ENCODE data around the gene SCGN.

Gene SCGN, protein sequence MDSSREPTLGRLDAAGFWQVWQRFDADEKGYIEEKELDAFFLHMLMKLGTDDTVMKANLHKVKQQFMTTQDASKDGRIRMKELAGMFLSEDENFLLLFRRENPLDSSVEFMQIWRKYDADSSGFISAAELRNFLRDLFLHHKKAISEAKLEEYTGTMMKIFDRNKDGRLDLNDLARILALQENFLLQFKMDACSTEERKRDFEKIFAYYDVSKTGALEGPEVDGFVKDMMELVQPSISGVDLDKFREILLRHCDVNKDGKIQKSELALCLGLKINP

DNA sequence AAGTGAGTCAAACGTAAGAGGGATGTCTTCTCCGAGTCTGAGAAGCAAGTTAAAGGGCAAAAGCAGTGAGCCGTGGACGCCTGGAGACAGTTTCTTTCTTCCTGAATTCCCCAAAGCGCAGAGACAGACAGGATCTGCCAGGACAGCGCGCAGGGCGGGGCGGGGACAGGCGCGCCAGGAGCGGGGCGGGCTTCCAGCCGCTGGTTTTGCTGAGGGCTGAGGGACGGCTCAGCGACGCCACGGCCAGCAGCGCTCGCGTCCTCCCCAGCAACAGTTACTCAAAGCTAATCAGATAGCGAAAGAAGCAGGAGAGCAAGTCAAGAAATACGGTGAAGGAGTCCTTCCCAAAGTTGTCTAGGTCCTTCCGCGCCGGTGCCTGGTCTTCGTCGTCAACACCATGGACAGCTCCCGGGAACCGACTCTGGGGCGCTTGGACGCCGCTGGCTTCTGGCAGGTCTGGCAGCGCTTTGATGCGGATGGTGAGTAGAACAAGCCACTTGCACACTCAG, at the start of gene SCGN:
Gene SCGN, plus strand, starts transcription at position 209 of the 509 bp plus-strand sequence. Its CDS starts 189 bp downstream, at position 398.
- DNase-seq (ENCODE audit: low read depth): no peak

GRCh38 chr6:25602674-25602982, 49.4 kb upstream of the SCGN start:
- DNase-seq (ENCODE audit: low read depth): no peak

GRCh38 chr6:25603251-25603650, 48.8 kb upstream of the SCGN start:
- DNase-seq (ENCODE audit: low read depth): no peak

GRCh38 chr6:25606151-25606550, 45.9 kb upstream of the SCGN start:
- no peak for DNase-seq (ENCODE audit: low read depth)

GRCh38 chr6:25608558-25609174, 43.3 kb upstream of the SCGN start:
- DNase-seq (ENCODE audit: low read depth): no peak

GRCh38 chr6:25612666-25613065, 39.3 kb upstream of the SCGN start:
- DNase-seq (ENCODE audit: low read depth): no peak

DNA sequence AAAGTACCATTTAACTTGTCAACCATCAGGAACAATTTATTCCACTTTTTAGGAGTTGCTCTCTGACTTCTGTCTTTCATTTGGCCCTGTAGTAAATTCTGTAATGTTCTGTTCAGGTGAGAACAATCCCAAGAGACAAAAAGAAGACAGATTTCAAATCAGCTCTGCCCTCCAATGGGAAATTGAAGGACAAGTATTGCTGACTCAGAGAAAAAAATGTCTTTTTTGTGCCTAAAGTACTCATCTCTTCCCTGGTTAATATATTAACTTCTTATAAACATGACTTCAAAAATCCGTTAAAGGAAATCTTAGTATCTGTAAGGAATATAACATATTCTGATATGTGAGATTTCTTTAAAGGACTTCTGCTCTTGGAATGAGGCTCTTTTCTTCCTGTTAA, 38.6 kb upstream of the SCGN start:
- DNase-seq (ENCODE audit: low read depth): no peak

- DNase-seq (ENCODE audit: low read depth): no peak
Observed at GRCh38 chr6:25614052-25614451, 38.0 kb upstream of the SCGN start.

- no peak for DNase-seq (ENCODE audit: low read depth)
Observed at GRCh38 chr6:25615471-25615870, 36.5 kb upstream of the SCGN start.

DNA sequence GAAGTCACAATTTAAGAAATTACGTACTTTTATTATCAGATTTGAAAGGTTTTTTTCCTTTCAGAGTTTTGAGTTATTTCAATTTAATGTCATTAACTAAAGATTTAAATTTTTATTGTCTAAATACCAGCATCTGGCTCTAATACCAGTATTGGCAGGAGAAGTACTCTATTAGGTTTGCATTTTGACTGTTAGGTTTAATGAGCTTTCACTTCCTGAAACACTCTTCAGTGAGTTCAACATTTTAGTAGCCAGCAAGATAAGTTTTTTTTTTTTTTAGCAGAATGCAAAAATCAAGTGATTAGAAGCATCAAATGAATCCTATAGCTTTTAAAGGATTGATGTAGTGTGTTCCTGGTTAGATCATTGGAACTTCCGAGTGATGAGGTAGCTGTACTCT, 34.0 kb upstream of the SCGN start:
- DNase-seq (ENCODE audit: low read depth): no peak

- no peak for DNase-seq (ENCODE audit: low read depth)
Observed at GRCh38 chr6:25619217-25619616, 32.8 kb upstream of the SCGN start.

DNA sequence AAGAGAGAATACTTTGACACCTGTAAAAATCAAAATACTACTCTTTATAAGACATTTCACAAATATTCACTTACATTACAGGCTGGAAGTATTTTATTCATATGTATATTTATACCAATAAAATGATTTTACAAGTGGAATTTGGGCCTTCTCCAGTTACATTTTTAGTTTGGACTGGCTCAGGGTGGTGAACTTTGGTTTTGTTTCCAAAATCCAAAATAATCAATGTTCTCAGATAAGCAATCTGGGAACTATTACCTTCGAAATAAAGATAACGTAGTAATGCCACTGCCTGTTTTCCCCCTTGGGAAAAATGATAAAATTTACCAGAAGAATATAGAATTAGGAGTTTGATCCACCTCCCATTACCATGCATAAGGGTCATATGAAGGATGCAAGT, 31.6 kb upstream of the SCGN start:
- no peak for DNase-seq (ENCODE audit: low read depth)

GRCh38 chr6:25623065-25623464, 28.9 kb upstream of the SCGN start:
- no peak for DNase-seq (ENCODE audit: low read depth)

GRCh38 chr6:25623879-25624278, 28.1 kb upstream of the SCGN start:
- DNase-seq (ENCODE audit: low read depth): no peak

- no peak for DNase-seq (ENCODE audit: low read depth)
Observed at GRCh38 chr6:25627001-25627400, 25.0 kb upstream of the SCGN start.

DNA sequence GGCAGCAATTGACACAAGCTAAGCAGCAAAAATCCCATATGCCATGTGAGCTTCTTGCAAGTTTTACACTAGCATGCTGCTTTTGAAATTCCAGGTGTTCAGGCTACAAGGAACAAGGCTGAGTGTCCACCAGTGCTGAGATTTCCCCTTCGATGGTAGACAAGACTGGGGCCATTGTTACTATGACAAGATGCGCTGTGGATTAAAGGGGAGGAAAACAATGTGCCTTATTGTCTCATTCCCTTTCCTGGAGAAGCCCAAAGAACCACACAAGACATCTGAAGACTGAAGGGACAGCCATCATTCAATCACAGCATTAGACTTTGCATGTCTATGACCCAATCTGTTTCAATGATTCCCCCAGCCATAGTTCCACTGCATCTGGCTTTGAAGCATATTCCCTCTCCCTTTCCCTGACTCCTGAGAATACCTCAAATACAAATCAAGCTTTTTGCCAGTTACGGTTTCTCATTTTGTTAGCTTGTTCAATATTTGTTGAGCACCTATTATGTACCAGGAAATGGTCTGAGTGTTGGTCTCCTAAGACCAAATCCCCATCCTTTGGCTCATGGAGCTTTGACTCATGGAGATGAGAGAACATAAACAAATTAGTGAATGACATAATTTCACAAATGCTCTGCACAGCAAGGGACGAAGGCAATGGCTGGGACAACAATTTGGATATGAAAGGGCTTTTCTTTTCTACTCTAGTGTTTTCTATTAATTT, 23.4 kb upstream of the SCGN start:
- DNase-seq (ENCODE audit: low read depth): no peak

DNA sequence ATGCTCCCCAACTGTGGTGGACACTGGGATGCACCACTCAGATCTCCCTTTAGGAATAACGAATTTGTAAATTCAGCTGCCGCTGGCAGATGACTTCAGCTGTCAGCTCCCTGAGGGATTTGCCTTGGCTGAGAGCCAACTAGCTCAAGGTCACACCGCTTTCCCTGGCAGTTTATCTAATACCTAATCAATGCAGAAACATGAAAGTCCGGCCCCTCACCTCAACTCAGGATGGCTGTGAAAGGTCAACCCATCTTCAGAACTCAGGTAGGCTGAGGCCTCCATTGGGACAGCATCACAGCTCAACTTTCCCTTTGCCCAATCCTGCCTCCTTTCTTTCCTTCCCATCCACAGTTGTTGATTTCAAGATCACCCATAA, 22.8 kb upstream of the SCGN start:
- no peak for DNase-seq (ENCODE audit: low read depth)

- no peak for DNase-seq (ENCODE audit: low read depth)
Observed at GRCh38 chr6:25630508-25631278, 21.3 kb upstream of the SCGN start.

DNA sequence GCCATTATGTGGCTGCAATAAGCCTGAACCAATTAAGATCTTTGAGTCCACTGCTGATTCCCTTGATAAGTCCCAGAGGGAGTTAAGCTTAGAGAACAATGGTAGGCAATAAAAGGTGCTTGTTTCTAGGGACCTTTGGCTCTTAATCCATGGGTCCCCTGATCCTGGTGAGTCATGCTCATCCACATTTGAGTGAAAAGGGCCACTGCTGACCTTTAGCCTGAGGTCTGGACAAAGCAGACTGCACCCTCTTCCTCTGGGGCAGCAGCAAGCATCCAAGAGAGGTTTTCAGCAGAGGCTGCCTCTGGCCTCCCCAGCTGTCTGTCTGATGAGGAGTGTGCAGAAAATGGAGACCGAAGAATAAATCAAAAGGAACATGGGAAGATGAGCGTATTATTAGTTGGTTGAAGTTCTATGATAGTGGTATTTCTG, 16.1 kb upstream of the SCGN start:
- DNase-seq (ENCODE audit: low read depth): no peak

GRCh38 chr6:25637211-25637610, 14.8 kb upstream of the SCGN start:
- no peak for DNase-seq (ENCODE audit: low read depth)

GRCh38 chr6:25637960-25638434, 14.0 kb upstream of the SCGN start:
- DNase-seq (ENCODE audit: low read depth): no peak

DNA sequence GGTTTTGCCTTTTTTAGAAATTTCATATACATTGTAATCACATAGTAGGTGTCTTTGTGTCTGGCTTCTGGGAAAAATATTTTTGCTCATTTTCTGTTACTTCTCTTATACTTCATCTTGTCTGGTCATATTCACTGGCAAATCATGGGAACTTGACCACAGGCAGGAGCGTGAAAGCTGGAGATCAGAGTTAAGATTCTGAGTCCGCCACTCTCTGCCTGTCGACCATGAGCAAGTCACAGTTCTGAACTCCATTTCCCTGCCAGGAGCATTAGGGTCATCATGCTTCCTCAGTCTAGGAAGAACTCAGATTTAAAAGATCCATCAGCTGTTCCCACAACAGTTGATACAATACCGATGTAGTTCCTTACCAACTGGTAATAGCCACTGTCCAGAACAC, 12.4 kb upstream of the SCGN start:
- no peak for DNase-seq (ENCODE audit: low read depth)

Data from activated gamma-delta T cell treated with anti-CD3 and anti-CD28 coated beads, Interleukin-2, amount 50 U/mL, for 16 hours (primary cell).